ENCODE results near the gene ZYG11B. TPM values are rescaled to one million over a fixed set of nuclear protein-coding genes. Genes with fewer than 3 reads are reported as not detected.
"Not testable (repeated sequence)": the region's sequence is repeated elsewhere in the genome, so short reads cannot be mapped to it uniquely, and the experiment has no call there.

The ZYG11B gene
- total RNA-seq, 1 experiment from 2014 or later: 37.7 TPM

- no peaks in the 10 kb centered on the region; the same call in 1 of the 2 replicates for H3K36me3 ChIP-seq
- no peaks in the 10 kb centered on the region for H3K27me3 ChIP-seq (replicated peaks)
- H3K27ac ChIP-seq: no peak overlapping the region
- no peaks in the 10 kb centered on the region for H3K9me3 ChIP-seq (replicated peaks)
- H3K4me3 ChIP-seq: no peak overlapping the region
- DNase-seq (ENCODE audit: low read depth in 1 of 2, low spot score in 2 of 2): peak in 1 of 2 experiments; percentile 17
- peaks cover 12% of the 10 kb centered on the region for H3K4me1 ChIP-seq (replicated peaks)
These were observed 25.6 kb downstream of the ZYG11B start for GRCh38 chr1:52751589-52752483.

GRCh38 chr1:52752484-52752826 lies 26.2 kb downstream of the ZYG11B start:
- Histone ChIP-seq H3K9me3 (replicated peaks) (no peaks in the 10 kb centered on the region), H3K27ac (no peak overlapping the region), H3K4me1 (replicated peaks) (peaks cover 12% of the 10 kb centered on the region), H3K27me3 (replicated peaks) (no peaks in the 10 kb centered on the region), H3K4me3 (no peak overlapping the region), H3K36me3 (peaks cover 6% of the 10 kb centered on the region)
- no peak for DNase-seq (ENCODE audit: low read depth in 1 of 2, low spot score in 2 of 2)

- no peak for DNase-seq (ENCODE audit: low read depth in 1 of 2, low spot score in 2 of 2)
- Histone ChIP-seq H3K27me3 (replicated peaks) (no peaks in the 10 kb centered on the region), H3K9me3 (replicated peaks) (no peaks in the 10 kb centered on the region), H3K27ac (no peak overlapping the region), H3K4me1 (replicated peaks) (peaks cover 12% of the 10 kb centered on the region), H3K4me3 (no peak overlapping the region), H3K36me3 (peaks cover 11% of the 10 kb centered on the region)
These were observed 26.9 kb downstream of the ZYG11B start for GRCh38 chr1:52753169-52753568.

- Histone ChIP-seq H3K36me3 (peaks cover 13% of the 10 kb centered on the region), H3K4me1 (replicated peaks) (peaks cover 7% of the 10 kb centered on the region), H3K4me3 (no peak overlapping the region), H3K27me3 (replicated peaks) (no peaks in the 10 kb centered on the region), H3K27ac (no peak overlapping the region), H3K9me3 (replicated peaks) (no peaks in the 10 kb centered on the region)
- DNase-seq (ENCODE audit: low read depth in 1 of 2, low spot score in 2 of 2): no peak
These were observed 29.8 kb downstream of the ZYG11B start for GRCh38 chr1:52756020-52756419.

- H3K4me1 ChIP-seq (replicated peaks): no peaks in the 10 kb centered on the region
These were observed 33.7 kb downstream of the ZYG11B start for GRCh38 chr1:52759908-52760307.

GRCh38 chr1:52767596-52768280 lies 41.5 kb downstream of the ZYG11B start:
- no peaks in the 10 kb centered on the region for H3K27me3 ChIP-seq (replicated peaks)
- no peak overlapping the region for H3K4me3 ChIP-seq
- peaks cover 22% of the 10 kb centered on the region for H3K36me3 ChIP-seq
- H3K4me1 ChIP-seq (replicated peaks): no peaks in the 10 kb centered on the region; the same call in 1 of the 2 replicates
- no peaks in the 10 kb centered on the region for H3K9me3 ChIP-seq (replicated peaks)
- H3K27ac ChIP-seq: no peak overlapping the region
- DNase-seq (ENCODE audit: low read depth in 1 of 2, low spot score in 2 of 2): no peak

More at GRCh38 chr1:52759908-52760307, 33.7 kb downstream of the ZYG11B start:
- H3K27ac ChIP-seq: no peak overlapping the region
- peaks cover 15% of the 10 kb centered on the region for H3K36me3 ChIP-seq
- H3K27me3 ChIP-seq (replicated peaks): no peaks in the 10 kb centered on the region
- no peak overlapping the region for H3K4me3 ChIP-seq
- no peak for DNase-seq (ENCODE audit: low read depth in 1 of 2, low spot score in 2 of 2)
- no peaks in the 10 kb centered on the region for H3K9me3 ChIP-seq (replicated peaks)

- Histone ChIP-seq H3K9me3 (replicated peaks) (no peaks in the 10 kb centered on the region), H3K27ac (no peak overlapping the region), H3K36me3 (peaks cover 27% of the 10 kb centered on the region), H3K4me1 (replicated peaks) (no peaks in the 10 kb centered on the region; the same call in 1 of the 2 replicates), H3K4me3 (no peak overlapping the region), H3K27me3 (replicated peaks) (no peaks in the 10 kb centered on the region)
- DNase-seq (ENCODE audit: low read depth in 1 of 2, low spot score in 2 of 2): no peak
These were observed 43.2 kb downstream of the ZYG11B start for GRCh38 chr1:52769346-52770033.

- H3K9me3 ChIP-seq (replicated peaks): no peaks in the 10 kb centered on the region
- no peaks in the 10 kb centered on the region for H3K27me3 ChIP-seq (replicated peaks)
- no peak overlapping the region for H3K27ac ChIP-seq
- peaks cover 37% of the 10 kb centered on the region for H3K36me3 ChIP-seq
- DNase-seq (ENCODE audit: low read depth in 1 of 2, low spot score in 2 of 2): no peak
- H3K4me1 ChIP-seq (replicated peaks): no peaks in the 10 kb centered on the region; the same call in 1 of the 2 replicates
- no peak overlapping the region for H3K4me3 ChIP-seq
These were observed 45.1 kb downstream of the ZYG11B start for GRCh38 chr1:52771384-52771783.

GRCh38 chr1:52786148-52786547 lies 59.9 kb downstream of the ZYG11B start:
- Histone ChIP-seq H3K36me3 (peaks cover 40% of the 10 kb centered on the region), H3K9me3 (replicated peaks) (no peaks in the 10 kb centered on the region), H3K27ac (no peak overlapping the region), H3K4me1 (replicated peaks) (no peaks in the 10 kb centered on the region), H3K27me3 (replicated peaks) (no peaks in the 10 kb centered on the region), H3K4me3 (no peak overlapping the region)
- no peak for DNase-seq (ENCODE audit: low read depth in 1 of 2, low spot score in 2 of 2)

- H3K4me3 ChIP-seq; H3K27ac ChIP-seq; H3K27me3 ChIP-seq (replicated peaks); H3K4me1 ChIP-seq (replicated peaks); H3K9me3 ChIP-seq (replicated peaks); DNase-seq (ENCODE audit: low read depth in 1 of 2, low spot score in 2 of 2): not testable (repeated sequence)
- H3K36me3 ChIP-seq: peaks cover 20% of the 10 kb centered on the region
These were observed 64.2 kb downstream of the ZYG11B start for GRCh38 chr1:52790429-52790828.

- H3K4me1 ChIP-seq (replicated peaks): no peaks in the 10 kb centered on the region
- H3K9me3 ChIP-seq (replicated peaks): no peaks in the 10 kb centered on the region
- H3K27me3 ChIP-seq (replicated peaks): no peaks in the 10 kb centered on the region
- H3K36me3 ChIP-seq: peaks cover 14% of the 10 kb centered on the region; the same call in 1 of the 2 replicates
- no peak overlapping the region for H3K4me3 ChIP-seq
- H3K27ac ChIP-seq: no peak overlapping the region
- DNase-seq (ENCODE audit: low read depth in 1 of 2, low spot score in 2 of 2): no peak
These were observed 65.8 kb downstream of the ZYG11B start for GRCh38 chr1:52792036-52792435.

GRCh38 chr1:52793717-52794116 lies 67.5 kb downstream of the ZYG11B start:
- H3K9me3 ChIP-seq (replicated peaks); H3K4me3 ChIP-seq; H3K27me3 ChIP-seq (replicated peaks); DNase-seq (ENCODE audit: low read depth in 1 of 2, low spot score in 2 of 2); H3K27ac ChIP-seq; H3K4me1 ChIP-seq (replicated peaks): not testable (repeated sequence)
- H3K36me3 ChIP-seq: peaks cover 19% of the 10 kb centered on the region

GRCh38 chr1:52795464-52795863 lies 69.2 kb downstream of the ZYG11B start:
- H3K4me3 ChIP-seq: no peak overlapping the region
- H3K27ac ChIP-seq: no peak overlapping the region
- no peak for DNase-seq (ENCODE audit: low read depth in 1 of 2, low spot score in 2 of 2)
- H3K4me1 ChIP-seq (replicated peaks): no peaks in the 10 kb centered on the region
- peaks cover 15% of the 10 kb centered on the region for H3K36me3 ChIP-seq
- H3K9me3 ChIP-seq (replicated peaks): no peaks in the 10 kb centered on the region
- no peaks in the 10 kb centered on the region for H3K27me3 ChIP-seq (replicated peaks)

- no peak for DNase-seq (ENCODE audit: low read depth in 1 of 2, low spot score in 2 of 2)
- Histone ChIP-seq H3K27me3 (replicated peaks) (no peaks in the 10 kb centered on the region), H3K4me1 (replicated peaks) (no peaks in the 10 kb centered on the region), H3K9me3 (replicated peaks) (no peaks in the 10 kb centered on the region), H3K36me3 (peaks cover 19% of the 10 kb centered on the region), H3K27ac (no peak overlapping the region), H3K4me3 (no peak overlapping the region)
These were observed 72.1 kb downstream of the ZYG11B start for GRCh38 chr1:52798331-52798730.

Measured in SJSA1 (cell line).